ENCODE results near the gene RAB11FIP4.

DNA sequence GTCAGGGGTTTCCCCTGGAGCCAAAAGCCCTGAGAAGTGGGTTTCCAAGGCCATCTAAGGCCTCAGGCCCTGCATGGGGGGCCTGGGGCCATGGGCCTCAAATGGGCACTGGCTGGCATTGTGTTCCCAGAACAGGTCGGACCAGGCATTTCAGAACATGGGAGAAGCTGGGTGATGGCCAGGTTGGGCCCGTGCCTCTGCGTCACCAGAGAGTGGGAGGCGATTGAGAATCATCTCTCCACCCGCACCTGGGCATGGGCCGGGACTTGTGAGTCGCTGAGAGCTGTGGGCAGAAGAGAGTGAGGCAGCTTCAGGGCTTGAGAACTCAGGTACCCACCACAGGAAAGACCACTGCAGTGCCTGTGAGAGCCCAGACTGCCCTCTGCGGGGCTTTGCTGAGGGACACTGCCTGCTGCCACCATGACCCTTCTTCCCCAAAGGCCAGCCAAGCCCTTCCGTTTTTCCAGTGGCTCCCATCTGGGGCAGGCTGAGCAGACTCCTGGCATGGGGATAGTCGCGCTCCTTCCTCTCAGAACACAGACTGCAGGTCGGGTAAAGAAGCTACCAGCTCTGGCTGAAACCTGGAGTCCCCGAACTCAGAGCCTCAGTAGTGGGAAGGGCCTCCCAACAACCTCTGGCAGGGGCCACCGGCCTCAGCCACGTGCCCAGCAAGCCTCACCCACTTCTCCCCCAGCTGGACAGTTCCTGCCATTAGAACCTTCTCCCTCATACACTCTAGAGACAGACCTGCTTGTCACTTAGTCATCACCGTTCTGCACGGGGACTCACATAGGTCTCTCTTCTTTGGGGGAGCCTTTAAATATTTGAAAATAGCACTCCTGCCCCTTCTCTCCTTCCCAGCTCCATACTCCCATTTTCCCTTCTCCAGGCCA, 1.6 kb downstream of the RAB11FIP4 start:
- no peak for TF ChIP-seq POLR2A (IDR thresholded peaks at IDR 0.05)
- TF ChIP-seq, protein P1, sequence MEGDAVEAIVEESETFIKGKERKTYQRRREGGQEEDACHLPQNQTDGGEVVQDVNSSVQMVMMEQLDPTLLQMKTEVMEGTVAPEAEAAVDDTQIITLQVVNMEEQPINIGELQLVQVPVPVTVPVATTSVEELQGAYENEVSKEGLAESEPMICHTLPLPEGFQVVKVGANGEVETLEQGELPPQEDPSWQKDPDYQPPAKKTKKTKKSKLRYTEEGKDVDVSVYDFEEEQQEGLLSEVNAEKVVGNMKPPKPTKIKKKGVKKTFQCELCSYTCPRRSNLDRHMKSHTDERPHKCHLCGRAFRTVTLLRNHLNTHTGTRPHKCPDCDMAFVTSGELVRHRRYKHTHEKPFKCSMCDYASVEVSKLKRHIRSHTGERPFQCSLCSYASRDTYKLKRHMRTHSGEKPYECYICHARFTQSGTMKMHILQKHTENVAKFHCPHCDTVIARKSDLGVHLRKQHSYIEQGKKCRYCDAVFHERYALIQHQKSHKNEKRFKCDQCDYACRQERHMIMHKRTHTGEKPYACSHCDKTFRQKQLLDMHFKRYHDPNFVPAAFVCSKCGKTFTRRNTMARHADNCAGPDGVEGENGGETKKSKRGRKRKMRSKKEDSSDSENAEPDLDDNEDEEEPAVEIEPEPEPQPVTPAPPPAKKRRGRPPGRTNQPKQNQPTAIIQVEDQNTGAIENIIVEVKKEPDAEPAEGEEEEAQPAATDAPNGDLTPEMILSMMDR (IDR thresholded peaks at IDR 0.05) = no peak
- no peak for TF ChIP-seq POLR2AphosphoS5 (IDR thresholded peaks at IDR 0.05)

Data from breast epithelium (tissue), 3 donors.